Measurements from ENCODE around the gene RALGAPA2.

DNA sequence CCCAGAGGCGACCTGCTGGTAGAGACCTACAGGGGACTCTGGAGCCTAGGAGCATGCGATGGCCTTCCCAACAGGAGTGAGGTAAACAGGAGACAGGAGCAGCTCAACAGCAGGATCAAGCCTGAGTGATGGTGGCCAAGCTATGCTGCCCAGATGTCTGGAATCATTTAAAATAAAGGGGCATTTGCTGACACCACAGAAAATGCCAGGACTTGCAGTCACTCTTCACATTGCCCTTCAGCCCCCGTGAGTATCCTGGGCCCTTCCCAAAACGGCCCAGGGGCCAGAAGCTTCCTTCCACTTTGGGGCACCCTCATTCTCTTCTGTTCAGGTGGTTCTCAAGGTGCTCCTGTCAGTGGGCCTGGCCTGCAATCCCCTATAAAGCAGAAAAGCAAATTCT lies 321.3 kb downstream of the RALGAPA2 start:
- no peak for TF ChIP-seq POLR2A (IDR thresholded peaks at IDR 0.05; ENCODE audit: low read length)
- no peak for TF ChIP-seq GATA1 (IDR thresholded peaks at IDR 0.05; ENCODE audit: low read depth, low read length)
